Subcutaneous adipose tissue (tissue), 4 donors: ENCODE data around the gene LRRC4C. TPM values are rescaled to one million over a fixed set of nuclear protein-coding genes. Genes with fewer than 3 reads are reported as not detected.

ENCODE experiments used
- CTCF ChIP-seq: fragments of 450-650 bp; IDR thresholded peaks from one replicate; pipeline ENCODE4 v1.5.1; 2016; ENCODE audit warnings: low read depth, mild to moderate bottlenecking, control low read depth, antibody characterized with exemption, moderate library complexity
- total RNA-seq, 4 donors: library from RNA; depleted of rRNA; stranded (reverse); fragments of >200 nt; gene quantifications; one replicate each; pipeline ENCODE4 v1.1.0, GENCODE V29; 2016

LRRC4C gene
- total RNA-seq, 4 donors from 2014 or later: 0.16 to 1.3 (median 1.0) TPM; not detected in 1

- TF ChIP-seq CTCF: no peak
Observed at GRCh38 chr11:40517122-40517521, 942.3 kb downstream of the LRRC4C start.

GRCh38 chr11:40514124-40514523 is 945.3 kb downstream of the LRRC4C start:
- TF ChIP-seq CTCF: no peak

DNA sequence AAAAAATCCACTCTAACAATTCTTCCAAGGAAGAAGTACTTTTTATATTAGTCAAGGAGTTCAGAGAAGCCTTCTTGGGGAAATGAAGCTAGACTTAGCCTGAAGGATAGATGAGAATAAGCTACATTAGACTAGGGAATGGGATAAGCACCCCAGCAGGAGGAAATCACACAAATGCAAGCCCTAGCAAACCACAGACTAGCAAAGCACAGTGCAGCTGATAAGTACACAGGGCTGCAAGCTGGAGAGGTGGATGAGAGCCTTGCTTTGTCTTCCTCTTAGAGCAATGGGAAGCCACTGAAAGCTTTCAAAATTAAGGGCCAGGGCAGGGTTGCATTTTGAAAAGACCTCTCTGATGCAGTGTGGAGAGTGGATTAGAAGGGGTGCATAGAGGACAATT is 946.2 kb downstream of the LRRC4C start:
- no peak for TF ChIP-seq CTCF

DNA sequence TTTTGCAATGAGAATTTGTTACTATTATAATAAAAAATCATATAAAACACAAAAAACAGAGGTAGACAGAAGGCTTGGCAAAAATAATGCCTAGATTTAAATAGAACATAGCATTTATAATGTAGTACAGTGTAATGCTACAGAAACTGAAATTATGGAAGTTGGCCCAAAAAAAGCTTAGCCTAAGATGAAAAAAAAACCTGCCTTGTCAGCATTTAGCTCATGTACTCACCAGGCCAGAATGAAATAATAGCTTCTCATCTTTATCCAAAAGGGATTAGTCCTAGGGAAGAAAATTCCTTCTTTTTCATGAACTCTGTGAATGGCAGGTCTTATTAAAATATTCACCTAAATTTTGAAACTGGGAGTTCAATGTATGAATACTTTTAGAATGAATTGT is 951.1 kb downstream of the LRRC4C start:
- no peak for TF ChIP-seq CTCF

- TF ChIP-seq CTCF: no peak
Observed at GRCh38 chr11:40506226-40506625, 953.2 kb downstream of the LRRC4C start.

DNA sequence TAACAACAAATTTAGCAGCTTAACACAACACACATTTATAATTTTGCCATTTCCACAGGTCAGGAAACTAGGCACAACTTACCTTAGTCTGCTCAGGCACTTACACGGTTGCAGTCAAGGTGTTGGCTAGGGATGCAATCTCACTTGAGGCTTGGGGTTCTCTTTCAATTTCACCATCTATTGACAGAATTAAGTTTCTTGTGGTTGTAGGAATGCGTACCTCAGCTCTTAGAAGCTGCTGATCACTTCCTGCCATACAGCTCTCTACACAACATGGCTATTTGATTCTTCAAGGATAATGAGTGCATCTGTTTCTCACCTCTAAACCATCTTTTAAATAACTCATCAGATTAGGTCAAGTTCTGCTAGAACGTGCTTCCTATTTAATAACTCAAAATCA is 968.1 kb downstream of the LRRC4C start:
- no peak for TF ChIP-seq CTCF

DNA sequence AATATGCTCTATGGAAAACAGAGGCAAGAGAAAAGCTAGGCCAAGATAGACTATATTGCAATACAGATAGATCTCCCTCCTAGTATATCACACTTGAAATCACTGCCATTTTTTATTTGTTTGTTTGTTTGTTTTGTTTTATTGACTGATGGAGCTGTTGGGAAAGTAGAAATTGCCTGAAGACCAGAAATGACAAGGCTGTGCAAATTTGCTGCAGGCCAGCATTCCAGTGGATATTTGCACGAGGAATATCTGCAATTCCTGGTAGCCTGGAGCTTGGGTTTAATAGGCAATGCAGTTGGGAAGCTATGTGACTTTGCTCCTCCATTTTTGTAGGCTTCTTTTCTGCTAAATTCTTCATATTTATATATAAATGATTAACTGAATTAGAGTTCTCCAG is 991.7 kb downstream of the LRRC4C start:
- TF ChIP-seq CTCF: no peak

DNA sequence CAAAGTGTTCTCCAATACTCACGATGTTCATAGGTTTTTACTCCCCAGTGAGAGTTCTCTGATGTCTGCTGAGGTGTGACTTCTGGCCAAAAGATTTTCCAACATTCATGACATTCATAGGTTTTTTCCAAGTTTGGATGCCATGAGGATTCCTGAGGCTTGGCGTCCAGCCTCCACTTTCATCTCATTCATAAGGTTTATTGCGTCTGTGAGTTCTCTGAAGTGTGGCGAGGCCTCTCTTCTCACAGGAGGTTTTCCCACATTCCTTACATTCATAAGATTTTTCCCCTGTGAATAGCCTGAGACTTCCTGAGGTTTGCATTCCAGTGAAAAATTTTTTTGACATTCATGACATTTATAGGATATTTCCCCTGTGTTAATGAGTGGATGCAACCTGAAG is 1014.1 kb downstream of the LRRC4C start:
- no peak for TF ChIP-seq CTCF
